H1 (cell line): ENCODE measurements around the gene SRP14. TPM values are rescaled to one million over a fixed set of nuclear protein-coding genes. Genes with fewer than 3 reads are reported as not detected.
A peak's percentile ranks its signal among the peaks of the same experiment; 100 is the strongest.

Source experiments
- CTCF ChIA-PET: fragments of 300-600 bp; sonication (Branson Sonifier 250); formaldehyde crosslinking; loops from one replicate; lab custom pipeline; 2021; ENCODE audit not compliant: partially characterized antibody; lab: Charles Lee
- POLR2A ChIA-PET: fragments of 300-600 bp; sonication (Branson Sonifier 250); formaldehyde crosslinking; loops from one replicate; lab custom pipeline; 2021; ENCODE audit warnings: inconsistent platforms; ENCODE audit not compliant: partially characterized antibody; lab: Charles Lee
- DNase-seq, 2 experiments: peaks; one replicate each; pipeline versions ENCODE4 v3.0.0 to v3.0.0-alpha.2; 2010 to 2022; ENCODE audit warnings: low spot score in 2 of 2, low read depth in 1 of 2, mixed read lengths in 1 of 2
- FAIRE-seq: peaks from 2 replicates; lab custom pipeline; 2011; peaks lifted over from hg19 to GRCh38; lab: Jason Lieb, UNC
- H2AFZ ChIP-seq: 2 replicates; pipeline ENCODE4 v1.8.1; 2012; ENCODE audit warnings: low read length, inconsistent platforms
- H2AK5ac ChIP-seq: 2 replicates; pipeline ENCODE4 v1.6.1; 2013; ENCODE audit warnings: low read depth, low read length
- H2BK120ac ChIP-seq: replicated peaks from 2 replicates; pipeline ENCODE3; 2013; ENCODE audit warnings: low read depth, low read length, inconsistent platforms
- H2BK12ac ChIP-seq: 2 replicates; pipeline ENCODE4 v1.6.1; 2013; ENCODE audit warnings: low read depth, low read length
- H2BK15ac ChIP-seq: 2 replicates; pipeline ENCODE4 v1.6.1; 2013; ENCODE audit warnings: low read length
- H2BK20ac ChIP-seq: 2 replicates; pipeline ENCODE4 v1.6.1; 2013; ENCODE audit warnings: low read length
- H2BK5ac ChIP-seq: 2 replicates; pipeline ENCODE4 v1.6.1; 2013; ENCODE audit warnings: low read depth, low read length
- H3K14ac ChIP-seq: 2 replicates; pipeline ENCODE4 v1.6.1; 2013; ENCODE audit warnings: inconsistent platforms; ENCODE audit not compliant: insufficient read length
- H3K18ac ChIP-seq: 2 replicates; pipeline ENCODE4 v1.6.1; 2013; ENCODE audit warnings: low read length; ENCODE audit errors: extremely low read depth
- H3K23ac ChIP-seq: 2 replicates; pipeline ENCODE4 v1.6.1; 2013; ENCODE audit warnings: inconsistent platforms; ENCODE audit not compliant: insufficient read length
- H3K23me2 ChIP-seq: 2 replicates; pipeline ENCODE4 v1.6.1; 2013; ENCODE audit warnings: low read depth, low read length
- H3K27ac ChIP-seq: 2 replicates; pipeline ENCODE4 v1.6.1; 2011; ENCODE audit warnings: low read depth, low read length, inconsistent platforms
- H3K27me3 ChIP-seq, 4 experiments: replicated peaks in 1 of 4; 1 replicate in 1 of 4; 2 replicates in 3 of 4; pipeline versions ENCODE4 v1.6.1 to v1.8.1; 2011 to 2013; ENCODE audit warnings: low read length in 3 of 4, mild to moderate bottlenecking in 3 of 4, inconsistent platforms in 2 of 4, mixed read lengths in 2 of 4, moderate library complexity in 1 of 4; ENCODE audit not compliant: control insufficient read depth in 3 of 4, insufficient read depth in 3 of 4; ENCODE audit errors: extremely low read depth in 1 of 4
- H3K36me3 ChIP-seq, 4 experiments: 2 replicates each; pipeline versions ENCODE4 v1.6.1 to v1.8.1; 2011 to 2013; ENCODE audit warnings: mild to moderate bottlenecking in 4 of 4, low read length in 3 of 4, moderate library complexity in 2 of 4, control low read depth in 1 of 4, inconsistent platforms in 1 of 4; ENCODE audit not compliant: insufficient read depth in 4 of 4, control insufficient read depth in 2 of 4
- H3K4ac ChIP-seq: replicated peaks from 2 replicates; pipeline ENCODE3; 2013; ENCODE audit warnings: low read length, low read depth, mixed read lengths, inconsistent platforms; ENCODE audit not compliant: insufficient read length
- H3K4me1 ChIP-seq, 4 experiments: replicated peaks in 1 of 4; 1 replicate in 1 of 4; 2 replicates in 3 of 4; pipeline versions ENCODE4 v1.6.1 to v1.8.1; 2011 to 2013; ENCODE audit warnings: low read length in 3 of 4, inconsistent platforms in 2 of 4, mixed read lengths in 1 of 4; ENCODE audit not compliant: insufficient read depth in 4 of 4, control insufficient read depth in 3 of 4
- H3K4me2 ChIP-seq, 2 experiments: 2 replicates each; pipeline versions ENCODE4 v1.6.1 to v1.8.1; 2011 to 2013; ENCODE audit warnings: low read depth in 2 of 2, low read length in 2 of 2, control low read depth in 1 of 2, inconsistent platforms in 1 of 2, mild to moderate bottlenecking in 1 of 2; ENCODE audit not compliant: insufficient read depth in 1 of 2
- H3K4me3 ChIP-seq, 4 experiments: fragments of 200-600, 300-600 bp in 1 of 4; sonication (generic), shearing (Covaris generic), sonication (Bioruptor Twin) in 1 of 4; 2 replicates each; pipeline versions ENCODE4 v1.5.1 to v1.8.1; 2011 to 2016; ENCODE audit warnings: low read length in 4 of 4, low read depth in 3 of 4, control low read depth in 2 of 4, inconsistent platforms in 2 of 4, mild to moderate bottlenecking in 2 of 4, mixed read lengths in 1 of 4, moderate library complexity in 1 of 4; ENCODE audit not compliant: insufficient read depth in 2 of 4; ENCODE audit errors: extremely low read depth in 1 of 4
- H3K56ac ChIP-seq: replicated peaks from 2 replicates; pipeline ENCODE3; 2013; ENCODE audit warnings: low read depth, mild to moderate bottlenecking, mixed read lengths, low read length, inconsistent platforms; ENCODE audit not compliant: insufficient read length
- H3K79me1 ChIP-seq: 2 replicates; pipeline ENCODE4 v1.6.1; 2013; ENCODE audit warnings: low read depth, low read length, control low read depth
- H3K79me2 ChIP-seq, 2 experiments: 2 replicates each; pipeline versions ENCODE4 v1.6.1 to v1.8.1; 2012 to 2013; ENCODE audit warnings: low read length in 2 of 2, mild to moderate bottlenecking in 2 of 2, inconsistent platforms in 1 of 2; ENCODE audit not compliant: insufficient read depth in 2 of 2, control insufficient read depth in 1 of 2
- H3K9ac ChIP-seq, 4 experiments: replicated peaks in 1 of 4; 1 replicate in 1 of 4; 2 replicates in 3 of 4; pipeline versions ENCODE4 v1.6.1 to v1.8.1; 2011 to 2013; ENCODE audit warnings: low read depth in 3 of 4, low read length in 3 of 4, control low read depth in 2 of 4, mild to moderate bottlenecking in 2 of 4, moderate library complexity in 2 of 4, inconsistent platforms in 1 of 4; ENCODE audit errors: extremely low read depth in 1 of 4
- H3K9me3 ChIP-seq, 2 experiments: 2 replicates each; pipeline versions ENCODE4 v1.6.1 to v1.8.1; 2012 to 2013; ENCODE audit warnings: mild to moderate bottlenecking in 2 of 2, moderate library complexity in 2 of 2, control low read depth in 1 of 2, inconsistent platforms in 1 of 2, low read depth in 1 of 2, low read length in 1 of 2, mixed read lengths in 1 of 2; ENCODE audit not compliant: insufficient read depth in 2 of 2
- H4K20me1 ChIP-seq, 2 experiments: replicated peaks in 1 of 2; 2 replicates each; pipeline versions ENCODE3 to v1.8.1; 2011 to 2013; ENCODE audit warnings: inconsistent platforms in 2 of 2, low read length in 2 of 2, mild to moderate bottlenecking in 1 of 2; ENCODE audit not compliant: insufficient read depth in 2 of 2, control insufficient read depth in 1 of 2
- H4K5ac ChIP-seq: 2 replicates; pipeline ENCODE4 v1.6.1; 2013; ENCODE audit warnings: low read length, low read depth, mixed read lengths, inconsistent platforms; ENCODE audit not compliant: insufficient read length
- H4K8ac ChIP-seq: 2 replicates; pipeline ENCODE4 v1.8.0; 2013; ENCODE audit warnings: mild to moderate bottlenecking, moderate library complexity, low read length, inconsistent platforms; ENCODE audit not compliant: insufficient read depth; ENCODE audit errors: extremely low read depth
- H4K91ac ChIP-seq: replicated peaks from 2 replicates; pipeline ENCODE3; 2013; ENCODE audit warnings: low read length, mixed read lengths, inconsistent platforms; ENCODE audit not compliant: insufficient read length
- CREB1 ChIP-seq: IDR thresholded peaks from 2 replicates; pipeline ENCODE4 v1.6.1; 2012; ENCODE audit warnings: inconsistent platforms
- CTCF ChIP-seq, 3 experiments: IDR thresholded peaks; 1 replicate in 2 of 3; 2 replicates in 1 of 3; pipeline versions ENCODE4 v1.5.1 to v1.6.1; 2011; ENCODE audit warnings: low read length in 3 of 3, mild to moderate bottlenecking in 3 of 3, inconsistent platforms in 2 of 3, low read depth in 1 of 3, moderate library complexity in 1 of 3; ENCODE audit not compliant: insufficient read depth in 1 of 3; ENCODE audit errors: control extremely low read depth in 1 of 3
- RAD21 ChIP-seq, 2 experiments: IDR thresholded peaks in 1 of 2; conservative IDR thresholded peaks in 1 of 2; 2 replicates each; pipeline ENCODE4 v1.6.1; 2011; ENCODE audit warnings: low read depth in 2 of 2, low read length in 2 of 2, improper control_type of control experiment in 1 of 2, inconsistent platforms in 1 of 2, mild to moderate bottlenecking in 1 of 2, moderate library complexity in 1 of 2
- WGBS, 2 experiments: shearing (Covaris generic) in 1 of 2; methylation state at CpG; one replicate each; pipeline versions ENCODE4 v1.1.6 to v1.1.7; 2013 to 2015; ENCODE audit warnings: low lambda C conversion rate in 2 of 2, mixed read lengths in 2 of 2, inconsistent platforms in 1 of 2, low coverage in 1 of 2, missing lambda C conversion rate in 1 of 2; ENCODE audit not compliant: insufficient replicate concordance in 2 of 2, insufficient coverage in 1 of 2, insufficient read length in 1 of 2; ENCODE audit errors: extremely low coverage in 1 of 2, missing lambda C conversion rate in 1 of 2; 5-methylcytosine and 5-hydroxymethylcytosine counted together
- polyA plus RNA-seq, 7 experiments: library from polyadenylated mRNA; depleted of rRNA in 3 of 7; stranded (reverse) in 5 of 7; unstranded in 2 of 7; fragments of >200 nt in 5 of 7; fragments of 200-250 nt in 2 of 7; gene quantifications; 1 replicate in 5 of 7; 2 replicates in 1 of 7; 4 replicates in 1 of 7; pipeline versions ENCODE4 v1.2.1 to v1.2.3, GENCODE V29; 2011 to 2013; ENCODE audit warnings: missing spikeins in 2 of 7, mixed read lengths in 2 of 7
- total RNA-seq: library from RNA; stranded (reverse); fragmentation: NEBNext Ultra II Directional; extraction: Animal tissue kit (Norgen Biotek cat#: 25700); gene quantifications from 2 replicates; pipeline ENCODE4 v1.2.1, GENCODE V29; 2021

SRP14 gene
- total and polyA plus RNA-seq, 2 of the 8 experiments (the other 6 are each of a cell fraction or from before 2014, with no cell fraction given): 186 to 223 TPM

GRCh38 chr15:40029979-40030893 is 8.7 kb downstream of the SRP14 start:
- Histone ChIP-seq H3K4me2 (no peak overlapping the region), H3K79me1 (no peaks in the 10 kb centered on the region), H3K18ac (no peak overlapping the region), H3K9ac (no peak overlapping the region), H3K23ac (no peak overlapping the region), H4K5ac (no peak overlapping the region), H3K9me3 (no peaks in the 10 kb centered on the region), H3K14ac (no peak overlapping the region), H3K56ac (no peak overlapping the region), H4K8ac (no peak overlapping the region), H2BK5ac (no peak overlapping the region), H3K27ac (no peak overlapping the region), H2AK5ac (no peak overlapping the region), H3K79me2 (no peaks in the 10 kb centered on the region), H3K27me3 (no peaks in the 10 kb centered on the region), H4K91ac (no peak overlapping the region), H3K4me1 (no peaks in the 10 kb centered on the region), H2BK15ac (no peak overlapping the region), H3K4ac (no peak overlapping the region), H3K36me3 (peaks cover 22 to 84% (median 58%) of the 10 kb centered on the region in 4 experiments), H2BK120ac (no peak overlapping the region), H3K4me3 (no peak overlapping the region), H2AFZ (no peak overlapping the region), H2BK20ac (no peak overlapping the region), H2BK12ac (no peak overlapping the region), H3K23me2 (no peaks in the 10 kb centered on the region), H4K20me1 (no peaks in the 10 kb centered on the region)
- TF ChIP-seq CTCF (IDR thresholded peaks at IDR 0.05; ENCODE audit: control extremely low read depth in 1 of 3, insufficient read depth in 1 of 3, low read depth in 1 of 3, low read length in 3 of 3) (peak; percentile 68 to 84 (median 77)), RAD21 (IDR thresholded peaks at IDR 0.05 in 1 of 2, conservative IDR thresholded peaks at IDR 0.05 in 1 of 2; ENCODE audit: low read depth in 2 of 2, low read length in 2 of 2) (peak; percentile 55 to 68), CREB1 (no peak)
- POLR2A ChIA-PET: interaction anchor here (0.6 kb wide), 1 partner anchor 133 kb away, joined by 3 read pairs; no protein-coding TSS in a partner anchor
- CTCF ChIA-PET: interaction anchor here (0.5 to 21.9 kb wide), 14 partner anchors 14 to 343 kb away, joined by 3 to 406 read pairs (median 4); partner anchors contain the start of gene BMF
- FAIRE-seq (peak; percentile 93), DNase-seq (no peak)
- WGBS, 2 experiments: 75% methylated on average over 7 of the region's 7 CpGs; no CpG with 5 or more reads in 1 of the 2 experiments
